ENCODE results near the gene ANO8.
"Not testable (repeated sequence)": the region's sequence is repeated elsewhere in the genome, so short reads cannot be mapped to it uniquely, and the experiment has no call there.

ANO8 gene

GRCh38 chr19:17296976-17297375, 37.7 kb downstream of the ANO8 start:
- H3K4me1 Mint-ChIP-seq (ENCODE audit: low read depth), result peaks cover 22% of the 10 kb centered on the region
- no peaks in the 10 kb centered on the region for H3K9me3 Mint-ChIP-seq
- no peaks in the 10 kb centered on the region for H3K27me3 Mint-ChIP-seq
- no peak overlapping the region for H3K4me3 Mint-ChIP-seq
- H3K27ac Mint-ChIP-seq, result no peak overlapping the region
- H3K36me3 Mint-ChIP-seq (ENCODE audit: low read depth), result peaks cover 15% of the 10 kb centered on the region

- no peaks in the 10 kb centered on the region for H3K27me3 Mint-ChIP-seq
- H3K36me3 Mint-ChIP-seq (ENCODE audit: low read depth), result peaks cover 13% of the 10 kb centered on the region
- H3K4me3 Mint-ChIP-seq, result no peak overlapping the region
- no peaks in the 10 kb centered on the region for H3K9me3 Mint-ChIP-seq
- no peak overlapping the region for H3K27ac Mint-ChIP-seq
- H3K4me1 Mint-ChIP-seq (ENCODE audit: low read depth), result peaks cover 23% of the 10 kb centered on the region
These were observed 38.4 kb downstream of the ANO8 start for GRCh38 chr19:17296273-17296672.

GRCh38 chr19:17295551-17295950, 39.1 kb downstream of the ANO8 start:
- H3K9me3 Mint-ChIP-seq, H3K27me3 Mint-ChIP-seq, H3K27ac Mint-ChIP-seq, H3K4me3 Mint-ChIP-seq: not testable (repeated sequence)
- Mint-ChIP-seq H3K4me1 (ENCODE audit: low read depth) (peaks cover 23% of the 10 kb centered on the region), H3K36me3 (ENCODE audit: low read depth) (peaks cover 13% of the 10 kb centered on the region)

- no peak overlapping the region for H3K4me3 Mint-ChIP-seq
- peaks cover 23% of the 10 kb centered on the region for H3K4me1 Mint-ChIP-seq (ENCODE audit: low read depth)
- H3K9me3 Mint-ChIP-seq, result no peaks in the 10 kb centered on the region
- H3K27me3 Mint-ChIP-seq, result no peaks in the 10 kb centered on the region
- H3K36me3 Mint-ChIP-seq (ENCODE audit: low read depth), result peaks cover 13% of the 10 kb centered on the region
- H3K27ac Mint-ChIP-seq, result no peak overlapping the region
These were observed 40.4 kb downstream of the ANO8 start for GRCh38 chr19:17294051-17294891.

GRCh38 chr19:17293605-17294004, 41.0 kb downstream of the ANO8 start:
- no peak overlapping the region for H3K4me3 Mint-ChIP-seq
- H3K9me3 Mint-ChIP-seq, result no peaks in the 10 kb centered on the region
- no peak overlapping the region for H3K27ac Mint-ChIP-seq
- H3K27me3 Mint-ChIP-seq, result no peaks in the 10 kb centered on the region
- H3K4me1 Mint-ChIP-seq (ENCODE audit: low read depth), result peaks cover 23% of the 10 kb centered on the region
- H3K36me3 Mint-ChIP-seq (ENCODE audit: low read depth), result peaks cover 13% of the 10 kb centered on the region

GRCh38 chr19:17292301-17293074, 42.2 kb downstream of the ANO8 start:
- Mint-ChIP-seq H3K9me3 (no peaks in the 10 kb centered on the region), H3K27ac (peak overlapping the region; percentile 81), H3K4me1 (ENCODE audit: low read depth) (peaks cover 23% of the 10 kb centered on the region), H3K4me3 (peak overlapping the region; percentile 88), H3K27me3 (no peaks in the 10 kb centered on the region), H3K36me3 (ENCODE audit: low read depth) (peaks cover 8% of the 10 kb centered on the region)

GRCh38 chr19:17289489-17289888, 45.2 kb downstream of the ANO8 start:
- no peak overlapping the region for H3K27ac Mint-ChIP-seq
- H3K27me3 Mint-ChIP-seq, result no peaks in the 10 kb centered on the region
- H3K4me1 Mint-ChIP-seq (ENCODE audit: low read depth), result peaks cover 11% of the 10 kb centered on the region
- H3K9me3 Mint-ChIP-seq, result no peaks in the 10 kb centered on the region
- no peak overlapping the region for H3K4me3 Mint-ChIP-seq
- peaks cover 18% of the 10 kb centered on the region for H3K36me3 Mint-ChIP-seq (ENCODE audit: low read depth)

GRCh38 chr19:17286752-17287151, 47.9 kb downstream of the ANO8 start:
- Mint-ChIP-seq H3K36me3 (ENCODE audit: low read depth) (peaks cover 27% of the 10 kb centered on the region), H3K27ac (no peak overlapping the region), H3K9me3 (no peaks in the 10 kb centered on the region), H3K4me1 (ENCODE audit: low read depth) (peaks cover under 1% of the 10 kb centered on the region), H3K27me3 (no peaks in the 10 kb centered on the region), H3K4me3 (no peak overlapping the region)

- H3K27ac Mint-ChIP-seq, result no peak overlapping the region
- H3K36me3 Mint-ChIP-seq (ENCODE audit: low read depth), result peaks cover 27% of the 10 kb centered on the region
- no peaks in the 10 kb centered on the region for H3K9me3 Mint-ChIP-seq
These were observed 48.4 kb downstream of the ANO8 start for GRCh38 chr19:17286263-17286662.

GRCh38 chr19:17285415-17286135, 49.1 kb downstream of the ANO8 start:
- peaks cover 27% of the 10 kb centered on the region for H3K36me3 Mint-ChIP-seq (ENCODE audit: low read depth)
- H3K27me3 Mint-ChIP-seq, result no peaks in the 10 kb centered on the region
- no peak overlapping the region for H3K4me3 Mint-ChIP-seq
- H3K27ac Mint-ChIP-seq, result no peak overlapping the region
- no peaks in the 10 kb centered on the region for H3K9me3 Mint-ChIP-seq
- peaks cover 6% of the 10 kb centered on the region for H3K4me1 Mint-ChIP-seq (ENCODE audit: low read depth)

More at GRCh38 chr19:17286263-17286662, 48.4 kb downstream of the ANO8 start:
- H3K27me3 Mint-ChIP-seq, result no peaks in the 10 kb centered on the region
- H3K4me1 Mint-ChIP-seq (ENCODE audit: low read depth), result peaks cover 3% of the 10 kb centered on the region
- no peak overlapping the region for H3K4me3 Mint-ChIP-seq

GRCh38 chr19:17283504-17283996, 51.1 kb downstream of the ANO8 start:
- Mint-ChIP-seq H3K4me3 (peak overlapping the region; percentile 90), H3K36me3 (ENCODE audit: low read depth) (peaks cover 27% of the 10 kb centered on the region), H3K4me1 (ENCODE audit: low read depth) (peaks cover 6% of the 10 kb centered on the region), H3K27ac (no peak overlapping the region), H3K9me3 (no peaks in the 10 kb centered on the region), H3K27me3 (no peaks in the 10 kb centered on the region)

GRCh38 chr19:17282488-17283125, 52.0 kb downstream of the ANO8 start:
- Mint-ChIP-seq H3K36me3 (ENCODE audit: low read depth) (peaks cover 28% of the 10 kb centered on the region), H3K27me3 (no peaks in the 10 kb centered on the region), H3K9me3 (no peaks in the 10 kb centered on the region), H3K4me1 (ENCODE audit: low read depth) (peaks cover 6% of the 10 kb centered on the region), H3K27ac (peak overlapping the region; percentile 85), H3K4me3 (peak overlapping the region; percentile 90)

GRCh38 chr19:17281391-17282304, 53.0 kb downstream of the ANO8 start, which contains the start of gene ANKLE1:
TSS of gene ANKLE1 (plus strand) at chr19:17281901. CDS start at chr19:17281921, 20 bp downstream.
- Mint-ChIP-seq H3K4me1 (ENCODE audit: low read depth) (peaks cover 6% of the 10 kb centered on the region), H3K27me3 (no peaks in the 10 kb centered on the region), H3K9me3 (no peaks in the 10 kb centered on the region), H3K4me3 (peak within 1 kb of the TSS; percentile 90), H3K36me3 (ENCODE audit: low read depth) (peaks cover 33% of the 10 kb centered on the region), H3K27ac (peak within 1 kb of the TSS; percentile 85)
